Tibial nerve (tissue), 4 donors: ENCODE measurements around the gene SLC35F6. TPM values are rescaled to one million over a fixed set of nuclear protein-coding genes. Genes with fewer than 3 reads are reported as not detected.
A peak's percentile ranks its signal among the peaks of the same experiment; 100 is the strongest.

Source experiments
- DNase-seq, 2 donors: peaks; one replicate each; pipeline ENCODE4 v3.0.0-alpha.2; 2019; ENCODE audit warnings: low spot score in 2 of 2
- H3K27ac ChIP-seq, 4 donors: fragments of 200-600 bp; sonication (generic) in 3 of 4; one replicate each; pipeline ENCODE4 v1.5.1; 2017 to 2019; ENCODE audit warnings: mild to moderate bottlenecking in 1 of 4
- H3K27me3 ChIP-seq, 2 donors: fragments of 200-600 bp; sonication (generic) in 1 of 2; one replicate each; pipeline versions ENCODE4 v1.5.1 to v1.6.0; 2017 to 2019
- H3K36me3 ChIP-seq, 3 donors: fragments of 200-600 bp; sonication (generic); one replicate each; pipeline ENCODE4 v1.5.1; 2018 to 2019
- H3K4me1 ChIP-seq, 4 donors: fragments of 200-600 bp; sonication (generic) in 3 of 4; one replicate each; pipeline ENCODE4 v1.5.1; 2017 to 2019
- H3K4me3 ChIP-seq, 4 donors: fragments of 200-600 bp; sonication (generic) in 3 of 4; one replicate each; pipeline ENCODE4 v1.5.1; 2017 to 2019; ENCODE audit warnings: mild to moderate bottlenecking in 1 of 4, moderate library complexity in 1 of 4
- H3K9me3 ChIP-seq, 4 donors: fragments of 200-600 bp; sonication (generic) in 3 of 4; one replicate each; pipeline ENCODE4 v1.5.1; 2017 to 2019
- CTCF ChIP-seq, 5 experiments: fragments of 200-600 bp in 3 of 5; fragments of 450-650 bp in 2 of 5; sonication (generic) in 3 of 5; IDR thresholded peaks; one replicate each; pipeline ENCODE4 v1.5.1; 2016 to 2019; ENCODE audit warnings: antibody characterized with exemption in 5 of 5, mild to moderate bottlenecking in 3 of 5, moderate library complexity in 2 of 5
- EP300 ChIP-seq, 2 donors: sonication (generic); formaldehyde crosslinking; IDR thresholded peaks; one replicate each; pipeline ENCODE4 v1.6.1; 2017; ENCODE audit warnings: antibody characterized with exemption in 2 of 2, mild to moderate bottlenecking in 1 of 2
- POLR2A ChIP-seq, 2 donors: fragments of 450-650 bp; IDR thresholded peaks; one replicate each; pipeline ENCODE4 v1.6.1; 2017; ENCODE audit warnings: antibody characterized with exemption in 2 of 2, mild to moderate bottlenecking in 2 of 2, moderate library complexity in 2 of 2
- WGBS, 2 donors: methylation state at CpG; one replicate each; pipeline ENCODE4 v1.1.5; 2018; 5-methylcytosine and 5-hydroxymethylcytosine counted together
- total RNA-seq, 4 donors: library from RNA; depleted of rRNA; stranded (reverse); fragments of >200 nt; gene quantifications; one replicate each; pipeline ENCODE4 v1.1.0, GENCODE V29; 2016

The SLC35F6 gene
- total RNA-seq, 4 donors from 2014 or later = 30.1 to 51.6 (median 43.3) TPM

DNA sequence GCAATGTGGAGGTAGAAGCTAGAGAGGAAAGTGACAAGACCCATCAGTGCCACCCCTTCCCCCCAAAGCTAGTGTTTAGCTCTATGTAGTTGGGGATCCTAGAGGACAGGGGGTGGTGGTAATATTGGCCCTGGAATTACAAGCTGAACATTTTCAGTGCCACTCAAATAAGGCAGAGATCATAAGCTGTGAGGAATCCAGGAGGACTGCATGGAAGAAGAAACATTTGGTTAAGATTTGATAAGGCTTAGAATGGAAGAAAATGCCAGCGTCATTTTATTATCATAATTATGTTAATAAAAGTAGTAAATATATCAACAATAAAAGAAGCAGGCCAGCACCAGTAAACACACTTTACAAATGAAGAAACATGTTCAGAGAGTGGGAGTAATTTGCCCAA lies 37.9 kb upstream of the SLC35F6 start:
- Histone ChIP-seq H3K4me1 (peaks cover 0 to 29% (median 17%) of the 10 kb centered on the region in 4 donors), H3K9me3 (no peaks in the 10 kb centered on the region), H3K36me3 (no peaks in the 10 kb centered on the region), H3K27ac (no peak overlapping the region), H3K27me3 (peaks cover 0 to 11% of the 10 kb centered on the region in 2 donors), H3K4me3 (no peak overlapping the region)
- WGBS, 2 donors = 42 to 78% methylated on average over 1 of the region's 1 CpG
- TF ChIP-seq EP300 (IDR thresholded peaks at IDR 0.05) = no peak
- TF ChIP-seq CTCF (IDR thresholded peaks at IDR 0.05) = no peak
- TF ChIP-seq POLR2A (IDR thresholded peaks at IDR 0.05) = no peak
- no peak for DNase-seq

DNA sequence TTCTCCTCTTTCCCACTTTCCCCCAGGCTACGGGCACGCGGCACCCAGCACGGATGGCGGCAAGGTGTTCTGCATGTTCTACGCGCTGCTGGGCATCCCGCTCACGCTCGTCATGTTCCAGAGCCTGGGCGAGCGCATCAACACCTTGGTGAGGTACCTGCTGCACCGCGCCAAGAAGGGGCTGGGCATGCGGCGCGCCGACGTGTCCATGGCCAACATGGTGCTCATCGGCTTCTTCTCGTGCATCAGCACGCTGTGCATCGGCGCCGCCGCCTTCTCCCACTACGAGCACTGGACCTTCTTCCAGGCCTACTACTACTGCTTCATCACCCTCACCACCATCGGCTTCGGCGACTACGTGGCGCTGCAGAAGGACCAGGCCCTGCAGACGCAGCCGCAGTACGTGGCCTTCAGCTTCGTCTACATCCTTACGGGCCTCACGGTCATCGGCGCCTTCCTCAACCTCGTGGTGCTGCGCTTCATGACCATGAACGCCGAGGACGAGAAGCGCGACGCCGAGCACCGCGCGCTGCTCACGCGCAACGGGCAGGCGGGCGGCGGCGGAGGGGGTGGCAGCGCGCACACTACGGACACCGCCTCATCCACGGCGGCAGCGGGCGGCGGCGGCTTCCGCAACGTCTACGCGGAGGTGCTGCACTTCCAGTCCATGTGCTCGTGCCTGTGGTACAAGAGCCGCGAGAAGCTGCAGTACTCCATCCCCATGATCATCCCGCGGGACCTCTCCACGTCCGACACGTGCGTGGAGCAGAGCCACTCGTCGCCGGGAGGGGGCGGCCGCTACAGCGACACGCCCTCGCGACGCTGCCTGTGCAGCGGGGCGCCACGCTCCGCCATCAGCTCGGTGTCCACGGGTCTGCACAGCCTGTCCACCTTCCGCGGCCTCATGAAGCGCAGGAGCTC lies 36.2 kb upstream of the SLC35F6 start:
- no peak for TF ChIP-seq POLR2A (IDR thresholded peaks at IDR 0.05)
- TF ChIP-seq EP300 (IDR thresholded peaks at IDR 0.05) = no peak
- peak in 2 of 5 experiments; percentile 15 to 34 for TF ChIP-seq CTCF (IDR thresholded peaks at IDR 0.05)
- Histone ChIP-seq H3K36me3 (no peaks in the 10 kb centered on the region), H3K27ac (no peak overlapping the region), H3K27me3 (peaks cover 0 to 11% of the 10 kb centered on the region in 2 donors), H3K4me3 (no peak overlapping the region), H3K9me3 (no peaks in the 10 kb centered on the region), H3K4me1 (peaks cover 0 to 25% (median 14%) of the 10 kb centered on the region in 4 donors)
- 78 to 80% methylated on average over 59 to 65 of the region's 101 CpGs for whole genome bisulfite sequencing, 2 donors
- no peak for DNase-seq

- TF ChIP-seq CTCF (IDR thresholded peaks at IDR 0.05) (no peak), POLR2A (IDR thresholded peaks at IDR 0.05) (no peak), EP300 (IDR thresholded peaks at IDR 0.05) (no peak)
- Histone ChIP-seq H3K4me3 (no peak overlapping the region), H3K4me1 (peaks cover 0 to 11% (median 4%) of the 10 kb centered on the region in 4 donors), H3K27me3 (peaks cover 0 to 11% of the 10 kb centered on the region in 2 donors), H3K36me3 (no peaks in the 10 kb centered on the region), H3K9me3 (no peaks in the 10 kb centered on the region), H3K27ac (no peak overlapping the region)
- no peak for DNase-seq
- WGBS, 2 donors = 97 to 98% methylated on average over 2 of the region's 2 CpGs
These were observed 34.8 kb upstream of the SLC35F6 start for GRCh38 chr2:26729311-26729710.

- peaks cover 0 to under 1% (median 0%) of the 10 kb centered on the region in 4 donors for H3K4me1 ChIP-seq
- H3K27ac ChIP-seq = no peak overlapping the region
- no peak for TF ChIP-seq EP300 (IDR thresholded peaks at IDR 0.05)
- peaks cover 0 to 11% of the 10 kb centered on the region in 2 donors for H3K27me3 ChIP-seq
- 53 to 58% methylated on average over 15 to 19 of the region's 19 CpGs for WGBS, 2 donors
- H3K4me3 ChIP-seq = no peak overlapping the region
- no peak for DNase-seq
- no peaks in the 10 kb centered on the region for H3K36me3 ChIP-seq
- H3K9me3 ChIP-seq = no peaks in the 10 kb centered on the region
These were observed 33.3 kb upstream of the SLC35F6 start for GRCh38 chr2:26730549-26731344.

GRCh38 chr2:26731714-26732113 lies 32.4 kb upstream of the SLC35F6 start:
- Histone ChIP-seq H3K27ac (no peak overlapping the region), H3K27me3 (peaks cover 0 to 11% of the 10 kb centered on the region in 2 donors), H3K4me1 (peaks cover 0 to 9% (median 6%) of the 10 kb centered on the region in 4 donors), H3K4me3 (no peak overlapping the region), H3K36me3 (no peaks in the 10 kb centered on the region), H3K9me3 (no peaks in the 10 kb centered on the region)
- no peak for DNase-seq
- WGBS, 2 donors = 86 to 89% methylated on average over 4 of the region's 4 CpGs
- TF ChIP-seq POLR2A (IDR thresholded peaks at IDR 0.05) = no peak
- TF ChIP-seq CTCF (IDR thresholded peaks at IDR 0.05) = no peak
- TF ChIP-seq EP300 (IDR thresholded peaks at IDR 0.05) = no peak
